ENCODE data around the gene EPB41L3.

- no peak for TF ChIP-seq CTCF (conservative IDR thresholded peaks at IDR 0.05 in 1 of 2, IDR thresholded peaks at IDR 0.05 in 1 of 2; ENCODE audit: low read depth in 1 of 2, low read length in 2 of 2)
- TF ChIP-seq EZH2 (IDR thresholded peaks at IDR 0.05; ENCODE audit: low read length, missing control alignments): no peak
These were observed 128.1 kb downstream of the EPB41L3 start for GRCh38 chr18:5415665-5416064.

All from fibroblast of lung (primary cell).